ENCODE data around the gene SIRPG. TPM values are rescaled to one million over a fixed set of nuclear protein-coding genes. Genes with fewer than 3 reads are reported as not detected.

Gene SIRPG
- total RNA-seq, 2 experiments from 2014 or later = 82.6 to 90.1 TPM

GRCh38 chr20:1666802-1667201, 9.2 kb upstream of the SIRPG start:
- ChIA-PET CTCF (interaction anchor here (0.6 to 4.8 kb wide), 7 partner anchors 8 to 252 kb away, joined by 3 to 26 read pairs (median 3); no protein-coding TSS in a partner anchor), POLR2A (no interaction called here)
- Mint-ChIP-seq H3K4me1 (peaks cover 90% of the 10 kb centered on the region), H3K4me3 (no peak overlapping the region), H3K27ac (peak overlapping the region; percentile 27), H3K36me3 (ENCODE audit: low read depth) (peaks cover 39% of the 10 kb centered on the region), H3K9me3 (peaks cover 23% of the 10 kb centered on the region), H3K27me3 (no peaks in the 10 kb centered on the region)
- DNase-seq = no peak

GRCh38 chr20:1665345-1665744, 7.8 kb upstream of the SIRPG start:
- peak overlapping the region; percentile 56 for H3K4me3 Mint-ChIP-seq
- peaks cover 20% of the 10 kb centered on the region for H3K9me3 Mint-ChIP-seq
- DNase-seq = no peak
- peaks cover 29% of the 10 kb centered on the region for H3K36me3 Mint-ChIP-seq (ENCODE audit: low read depth)
- no peaks in the 10 kb centered on the region for H3K27me3 Mint-ChIP-seq
- ChIA-PET POLR2A (no interaction called here), CTCF (interaction anchor here (1.2 to 4.8 kb wide), 4 partner anchors 9 to 198 kb away, joined by 3 to 26 read pairs (median 7); no protein-coding TSS in a partner anchor)
- peak overlapping the region; percentile 81 for H3K27ac Mint-ChIP-seq
- peaks cover 90% of the 10 kb centered on the region for H3K4me1 Mint-ChIP-seq

GRCh38 chr20:1664911-1665310, 7.3 kb upstream of the SIRPG start:
- Mint-ChIP-seq H3K36me3 (ENCODE audit: low read depth) (peaks cover 29% of the 10 kb centered on the region), H3K27me3 (no peaks in the 10 kb centered on the region), H3K4me3 (peak overlapping the region; percentile 56), H3K27ac (peak overlapping the region; percentile 81), H3K4me1 (peaks cover 90% of the 10 kb centered on the region), H3K9me3 (peaks cover 21% of the 10 kb centered on the region)
- DNase-seq = peak; percentile 66
- ChIA-PET POLR2A (no interaction called here), CTCF (interaction anchor here (1.2 to 4.8 kb wide), 4 partner anchors 10 to 20 kb away, joined by 3 to 26 read pairs (median 10); no protein-coding TSS in a partner anchor)

GRCh38 chr20:1663917-1664316, 6.3 kb upstream of the SIRPG start:
- peaks cover 24% of the 10 kb centered on the region for H3K36me3 Mint-ChIP-seq (ENCODE audit: low read depth)
- ChIA-PET POLR2A (no interaction called here), CTCF (interaction anchor here (1.4 to 2.9 kb wide), 3 partner anchors 11 to 30 kb away, joined by 4 to 11 read pairs (median 8); no protein-coding TSS in a partner anchor)
- peak overlapping the region; percentile 81 for H3K27ac Mint-ChIP-seq
- no peak for DNase-seq
- H3K4me1 Mint-ChIP-seq = peaks cover 90% of the 10 kb centered on the region
- no peaks in the 10 kb centered on the region for H3K27me3 Mint-ChIP-seq
- peak overlapping the region; percentile 10 for H3K4me3 Mint-ChIP-seq
- peaks cover 18% of the 10 kb centered on the region for H3K9me3 Mint-ChIP-seq

GRCh38 chr20:1661542-1662299, 4.1 kb upstream of the SIRPG start:
- DNase-seq = no peak
- peaks cover 92% of the 10 kb centered on the region for H3K4me1 Mint-ChIP-seq
- POLR2A ChIA-PET = no interaction called here
- H3K27me3 Mint-ChIP-seq = no peaks in the 10 kb centered on the region
- peak overlapping the region; percentile 90 for H3K27ac Mint-ChIP-seq
- H3K36me3 Mint-ChIP-seq (ENCODE audit: low read depth) = peaks cover 31% of the 10 kb centered on the region
- CTCF ChIA-PET = interaction anchor here (0.7 to 1.2 kb wide), 3 partner anchors 8 to 20 kb away, joined by 3 to 7 read pairs (median 3); no protein-coding TSS in a partner anchor
- H3K9me3 Mint-ChIP-seq = peaks cover 12% of the 10 kb centered on the region
- H3K4me3 Mint-ChIP-seq = peak overlapping the region; percentile 47

- H3K27me3 Mint-ChIP-seq = no peaks in the 10 kb centered on the region
- peak overlapping the region; percentile 23 for H3K4me3 Mint-ChIP-seq
- peaks cover 36% of the 10 kb centered on the region for H3K36me3 Mint-ChIP-seq (ENCODE audit: low read depth)
- DNase-seq = no peak
- peaks cover 89% of the 10 kb centered on the region for H3K4me1 Mint-ChIP-seq
- H3K9me3 Mint-ChIP-seq = peaks cover 12% of the 10 kb centered on the region
- CTCF ChIA-PET = interaction anchor here (0.7 to 1.4 kb wide), 2 partner anchors 12 to 16 kb away, joined by 4 read pairs; no protein-coding TSS in a partner anchor
- POLR2A ChIA-PET = no interaction called here
- peak overlapping the region; percentile 90 for H3K27ac Mint-ChIP-seq
Measured at GRCh38 chr20:1660246-1660645, 2.7 kb upstream of the SIRPG start.

GRCh38 chr20:1656844-1657243, 735 bp downstream of the SIRPG start:
- H3K9me3 Mint-ChIP-seq = peaks cover 27% of the 10 kb centered on the region
- peaks cover 52% of the 10 kb centered on the region for H3K36me3 Mint-ChIP-seq (ENCODE audit: low read depth)
- DNase-seq = no peak
- CTCF ChIA-PET = interaction anchor here (1.3 kb wide), 1 partner anchor 13 kb away, joined by 3 read pairs; no protein-coding TSS in a partner anchor
- no peaks in the 10 kb centered on the region for H3K27me3 Mint-ChIP-seq
- peak overlapping the region; percentile 83 for H3K4me3 Mint-ChIP-seq
- H3K4me1 Mint-ChIP-seq = peaks cover 87% of the 10 kb centered on the region
- POLR2A ChIA-PET = no interaction called here
- H3K27ac Mint-ChIP-seq = peak overlapping the region; percentile 98

GRCh38 chr20:1654996-1655395, 2.6 kb downstream of the SIRPG start:
- Mint-ChIP-seq H3K27me3 (no peaks in the 10 kb centered on the region), H3K4me3 (peak overlapping the region; percentile 80), H3K27ac (peak overlapping the region; percentile 82), H3K9me3 (peaks cover 39% of the 10 kb centered on the region), H3K36me3 (ENCODE audit: low read depth) (peaks cover 65% of the 10 kb centered on the region), H3K4me1 (peaks cover 88% of the 10 kb centered on the region)
- no peak for DNase-seq
- POLR2A ChIA-PET = no interaction called here
- CTCF ChIA-PET = interaction anchor here (0.7 to 1.4 kb wide), 3 partner anchors 17 to 122 kb away, joined by 3 read pairs; no protein-coding TSS in a partner anchor

GRCh38 chr20:1652960-1653359, 4.6 kb downstream of the SIRPG start:
- H3K9me3 Mint-ChIP-seq = peaks cover 39% of the 10 kb centered on the region
- H3K27ac Mint-ChIP-seq = peak overlapping the region; percentile 65
- CTCF ChIA-PET = interaction anchor here (0.8 kb wide), 1 partner anchor 24 kb away, joined by 3 read pairs; no protein-coding TSS in a partner anchor
- peaks cover 80% of the 10 kb centered on the region for H3K4me1 Mint-ChIP-seq
- no peaks in the 10 kb centered on the region for H3K27me3 Mint-ChIP-seq
- peaks cover 78% of the 10 kb centered on the region for H3K36me3 Mint-ChIP-seq (ENCODE audit: low read depth)
- H3K4me3 Mint-ChIP-seq = peak overlapping the region; percentile 7
- POLR2A ChIA-PET = no interaction called here
- no peak for DNase-seq

GRCh38 chr20:1652104-1652503, 5.5 kb downstream of the SIRPG start:
- CTCF ChIA-PET = no interaction called here
- Mint-ChIP-seq H3K4me3 (no peak overlapping the region), H3K9me3 (peaks cover 39% of the 10 kb centered on the region), H3K27me3 (no peaks in the 10 kb centered on the region), H3K27ac (peak overlapping the region; percentile 68), H3K4me1 (peaks cover 82% of the 10 kb centered on the region), H3K36me3 (ENCODE audit: low read depth) (peaks cover 83% of the 10 kb centered on the region)
- POLR2A ChIA-PET = no interaction called here
- DNase-seq = no peak

GRCh38 chr20:1651268-1652058, 6.1 kb downstream of the SIRPG start:
- no peak for DNase-seq
- peaks cover 39% of the 10 kb centered on the region for H3K9me3 Mint-ChIP-seq
- H3K4me1 Mint-ChIP-seq = peaks cover 84% of the 10 kb centered on the region
- ChIA-PET CTCF (interaction anchor here (0.7 kb wide), 1 partner anchor 459 kb away, joined by 7 read pairs; no protein-coding TSS in a partner anchor), POLR2A (no interaction called here)
- H3K4me3 Mint-ChIP-seq = peak overlapping the region; percentile 42
- H3K36me3 Mint-ChIP-seq (ENCODE audit: low read depth) = peaks cover 85% of the 10 kb centered on the region
- no peaks in the 10 kb centered on the region for H3K27me3 Mint-ChIP-seq
- peak overlapping the region; percentile 88 for H3K27ac Mint-ChIP-seq

GRCh38 chr20:1648101-1648500, 9.5 kb downstream of the SIRPG start:
- peaks cover 79% of the 10 kb centered on the region for H3K36me3 Mint-ChIP-seq (ENCODE audit: low read depth)
- ChIA-PET CTCF (interaction anchor here (2.7 kb wide), 1 partner anchor 16 kb away, joined by 8 read pairs; no protein-coding TSS in a partner anchor), POLR2A (no interaction called here)
- H3K27me3 Mint-ChIP-seq = no peaks in the 10 kb centered on the region
- H3K9me3 Mint-ChIP-seq = peaks cover 22% of the 10 kb centered on the region
- no peak overlapping the region for H3K27ac Mint-ChIP-seq
- peaks cover 65% of the 10 kb centered on the region for H3K4me1 Mint-ChIP-seq
- H3K4me3 Mint-ChIP-seq = no peak overlapping the region
- no peak for DNase-seq
